ENCODE data around the gene TNIK. TPM values are rescaled to one million over a fixed set of nuclear protein-coding genes. Genes with fewer than 3 reads are reported as not detected.

The TNIK gene
- total RNA-seq, 2 experiments from 2014 or later: 27.0 to 28.8 TPM

- peaks cover 68% of the 10 kb centered on the region for H3K4me1 Mint-ChIP-seq (ENCODE audit: low read depth)
- intact Hi-C loops (cut with micrococcal nuclease): no loop called here
- CTCF ChIA-PET: interaction anchor here (0.6 to 1.6 kb wide), 6 partner anchors 8 to 696 kb away, joined by 3 to 6 read pairs (median 4); no protein-coding TSS in a partner anchor
- H3K9me3 Mint-ChIP-seq: no peaks in the 10 kb centered on the region
- no peak overlapping the region for H3K27ac Mint-ChIP-seq
- H3K27me3 Mint-ChIP-seq (ENCODE audit: low read depth): no peaks in the 10 kb centered on the region
- no peaks in the 10 kb centered on the region for H3K36me3 Mint-ChIP-seq (ENCODE audit: low read depth)
- H3K4me3 Mint-ChIP-seq: no peak overlapping the region
- no peak for DNase-seq
Observed at GRCh38 chr3:171443211-171443957, 16.8 kb downstream of the TNIK start.

- no peak for DNase-seq
- Mint-ChIP-seq H3K36me3 (ENCODE audit: low read depth) (no peaks in the 10 kb centered on the region), H3K27ac (peak overlapping the region; percentile 54), H3K4me1 (ENCODE audit: low read depth) (peaks cover 72% of the 10 kb centered on the region), H3K4me3 (no peak overlapping the region), H3K27me3 (ENCODE audit: low read depth) (no peaks in the 10 kb centered on the region), H3K9me3 (no peaks in the 10 kb centered on the region)
- intact Hi-C loops (cut with micrococcal nuclease): no loop called here
- CTCF ChIA-PET: interaction anchor here (1.0 kb wide), 2 partner anchors 15 to 124 kb away, joined by 3 to 4 read pairs; no protein-coding TSS in a partner anchor
Observed at GRCh38 chr3:171442184-171442583, 18.0 kb downstream of the TNIK start.

GRCh38 chr3:171441381-171441780 lies 18.8 kb downstream of the TNIK start:
- no peak for DNase-seq
- CTCF ChIA-PET: no interaction called here
- intact Hi-C loops (cut with micrococcal nuclease): no loop called here
- no peaks in the 10 kb centered on the region for H3K27me3 Mint-ChIP-seq (ENCODE audit: low read depth)
- H3K27ac Mint-ChIP-seq: no peak overlapping the region
- H3K9me3 Mint-ChIP-seq: no peaks in the 10 kb centered on the region
- H3K4me1 Mint-ChIP-seq (ENCODE audit: low read depth): peaks cover 74% of the 10 kb centered on the region
- no peak overlapping the region for H3K4me3 Mint-ChIP-seq
- no peaks in the 10 kb centered on the region for H3K36me3 Mint-ChIP-seq (ENCODE audit: low read depth)

GRCh38 chr3:171439996-171440395 lies 20.2 kb downstream of the TNIK start:
- H3K27ac Mint-ChIP-seq: no peak overlapping the region
- H3K36me3 Mint-ChIP-seq (ENCODE audit: low read depth): no peaks in the 10 kb centered on the region
- no peaks in the 10 kb centered on the region for H3K9me3 Mint-ChIP-seq
- CTCF ChIA-PET: interaction anchor here (0.8 kb wide), 1 partner anchor 11 kb away, joined by 3 read pairs; no protein-coding TSS in a partner anchor
- H3K4me3 Mint-ChIP-seq: no peak overlapping the region
- peaks cover 72% of the 10 kb centered on the region for H3K4me1 Mint-ChIP-seq (ENCODE audit: low read depth)
- DNase-seq: no peak
- no peaks in the 10 kb centered on the region for H3K27me3 Mint-ChIP-seq (ENCODE audit: low read depth)
- intact Hi-C loops (cut with micrococcal nuclease): no loop called here

- intact Hi-C loops (cut with micrococcal nuclease): no loop called here
- Mint-ChIP-seq H3K9me3 (no peaks in the 10 kb centered on the region), H3K36me3 (ENCODE audit: low read depth) (no peaks in the 10 kb centered on the region), H3K4me1 (ENCODE audit: low read depth) (peaks cover 59% of the 10 kb centered on the region), H3K27me3 (ENCODE audit: low read depth) (no peaks in the 10 kb centered on the region), H3K4me3 (no peak overlapping the region), H3K27ac (no peak overlapping the region)
- DNase-seq: no peak
- CTCF ChIA-PET: interaction anchor here (1.0 to 1.2 kb wide), 2 partner anchors 9 to 16 kb away, joined by 3 to 4 read pairs; no protein-coding TSS in a partner anchor
Observed at GRCh38 chr3:171437115-171437756, 23.0 kb downstream of the TNIK start.

GRCh38 chr3:171436380-171436779 lies 23.8 kb downstream of the TNIK start:
- H3K27me3 Mint-ChIP-seq (ENCODE audit: low read depth): no peaks in the 10 kb centered on the region
- no peak for DNase-seq
- peaks cover 54% of the 10 kb centered on the region for H3K4me1 Mint-ChIP-seq (ENCODE audit: low read depth)
- no peaks in the 10 kb centered on the region for H3K9me3 Mint-ChIP-seq
- CTCF ChIA-PET: interaction anchor here (0.6 to 1.2 kb wide), 3 partner anchors 8 to 17 kb away, joined by 3 to 5 read pairs (median 4); no protein-coding TSS in a partner anchor
- H3K36me3 Mint-ChIP-seq (ENCODE audit: low read depth): no peaks in the 10 kb centered on the region
- no peak overlapping the region for H3K4me3 Mint-ChIP-seq
- intact Hi-C loops (cut with micrococcal nuclease): no loop called here
- H3K27ac Mint-ChIP-seq: no peak overlapping the region

- CTCF ChIA-PET: interaction anchor here (0.6 kb wide), 1 partner anchor 16 kb away, joined by 5 read pairs; no protein-coding TSS in a partner anchor
- no peaks in the 10 kb centered on the region for H3K36me3 Mint-ChIP-seq (ENCODE audit: low read depth)
- no peaks in the 10 kb centered on the region for H3K27me3 Mint-ChIP-seq (ENCODE audit: low read depth)
- H3K4me3 Mint-ChIP-seq: no peak overlapping the region
- no peaks in the 10 kb centered on the region for H3K9me3 Mint-ChIP-seq
- H3K27ac Mint-ChIP-seq: no peak overlapping the region
- intact Hi-C loops (cut with micrococcal nuclease): no loop called here
- peaks cover 49% of the 10 kb centered on the region for H3K4me1 Mint-ChIP-seq (ENCODE audit: low read depth)
- DNase-seq: no peak
Observed at GRCh38 chr3:171435757-171436156, 24.4 kb downstream of the TNIK start.

- Mint-ChIP-seq H3K27ac (no peak overlapping the region), H3K27me3 (ENCODE audit: low read depth) (no peaks in the 10 kb centered on the region), H3K9me3 (no peaks in the 10 kb centered on the region), H3K36me3 (ENCODE audit: low read depth) (no peaks in the 10 kb centered on the region), H3K4me1 (ENCODE audit: low read depth) (peaks cover 43% of the 10 kb centered on the region), H3K4me3 (no peak overlapping the region)
- CTCF ChIA-PET: no interaction called here
- DNase-seq: no peak
- intact Hi-C loops (cut with micrococcal nuclease): no loop called here
Observed at GRCh38 chr3:171435143-171435542, 25.1 kb downstream of the TNIK start.

- no peaks in the 10 kb centered on the region for H3K9me3 Mint-ChIP-seq
- intact Hi-C loops (cut with micrococcal nuclease): no loop called here
- peaks cover 25% of the 10 kb centered on the region for H3K4me1 Mint-ChIP-seq (ENCODE audit: low read depth)
- CTCF ChIA-PET: no interaction called here
- H3K4me3 Mint-ChIP-seq: no peak overlapping the region
- H3K27ac Mint-ChIP-seq: no peak overlapping the region
- no peaks in the 10 kb centered on the region for H3K36me3 Mint-ChIP-seq (ENCODE audit: low read depth)
- no peak for DNase-seq
- no peaks in the 10 kb centered on the region for H3K27me3 Mint-ChIP-seq (ENCODE audit: low read depth)
Observed at GRCh38 chr3:171432548-171432947, 27.7 kb downstream of the TNIK start.

GRCh38 chr3:171431550-171431949 lies 28.7 kb downstream of the TNIK start:
- peaks cover 16% of the 10 kb centered on the region for H3K4me1 Mint-ChIP-seq (ENCODE audit: low read depth)
- no peak for DNase-seq
- no peaks in the 10 kb centered on the region for H3K9me3 Mint-ChIP-seq
- no peak overlapping the region for H3K27ac Mint-ChIP-seq
- no peak overlapping the region for H3K4me3 Mint-ChIP-seq
- no peaks in the 10 kb centered on the region for H3K36me3 Mint-ChIP-seq (ENCODE audit: low read depth)
- H3K27me3 Mint-ChIP-seq (ENCODE audit: low read depth): no peaks in the 10 kb centered on the region
- intact Hi-C loops (cut with micrococcal nuclease): no loop called here
- CTCF ChIA-PET: no interaction called here

GRCh38 chr3:171430530-171430929 lies 29.7 kb downstream of the TNIK start:
- no peak overlapping the region for H3K27ac Mint-ChIP-seq
- no peaks in the 10 kb centered on the region for H3K9me3 Mint-ChIP-seq
- H3K36me3 Mint-ChIP-seq (ENCODE audit: low read depth): peaks cover 3% of the 10 kb centered on the region
- DNase-seq: no peak
- intact Hi-C loops (cut with micrococcal nuclease): no loop called here
- no peaks in the 10 kb centered on the region for H3K27me3 Mint-ChIP-seq (ENCODE audit: low read depth)
- H3K4me3 Mint-ChIP-seq: no peak overlapping the region
- peaks cover 7% of the 10 kb centered on the region for H3K4me1 Mint-ChIP-seq (ENCODE audit: low read depth)
- CTCF ChIA-PET: interaction anchor here (0.6 kb wide), 1 partner anchor 129 kb away, joined by 3 read pairs; no protein-coding TSS in a partner anchor

- H3K4me3 Mint-ChIP-seq: no peak overlapping the region
Observed at GRCh38 chr3:171429635-171430034, 30.6 kb downstream of the TNIK start.

More at GRCh38 chr3:171429635-171430034, 30.6 kb downstream of the TNIK start:
- CTCF ChIA-PET: interaction anchor here (1.0 to 1.3 kb wide), 2 partner anchors 10 to 27 kb away, joined by 3 to 4 read pairs; no protein-coding TSS in a partner anchor
- Mint-ChIP-seq H3K36me3 (ENCODE audit: low read depth) (peaks cover 3% of the 10 kb centered on the region), H3K9me3 (no peaks in the 10 kb centered on the region), H3K4me1 (ENCODE audit: low read depth) (peaks cover 7% of the 10 kb centered on the region), H3K27ac (no peak overlapping the region), H3K27me3 (ENCODE audit: low read depth) (no peaks in the 10 kb centered on the region)
- intact Hi-C loops (cut with micrococcal nuclease): no loop called here
- DNase-seq: no peak
